Subcutaneous adipose tissue (tissue), 4 donors: ENCODE data around the gene SAAL1. TPM values are rescaled to one million over a fixed set of nuclear protein-coding genes. Genes with fewer than 3 reads are reported as not detected.

Experiments used
- CTCF ChIP-seq: fragments of 450-650 bp; IDR thresholded peaks from one replicate; pipeline ENCODE4 v1.5.1; 2016; ENCODE audit warnings: low read depth, mild to moderate bottlenecking, control low read depth, antibody characterized with exemption, moderate library complexity
- total RNA-seq, 4 donors: library from RNA; depleted of rRNA; stranded (reverse); fragments of >200 nt; gene quantifications; one replicate each; pipeline ENCODE4 v1.1.0, GENCODE V29; 2016

The SAAL1 gene
- total RNA-seq, 4 donors from 2014 or later: 10.8 to 15.6 (median 13.3) TPM

GRCh38 chr11:18078909-18079308 is 27.0 kb downstream of the SAAL1 start:
- TF ChIP-seq CTCF: no peak

- TF ChIP-seq CTCF: no peak
Observed at GRCh38 chr11:18075444-18075843, 30.4 kb downstream of the SAAL1 start.

- TF ChIP-seq CTCF: no peak
Observed at GRCh38 chr11:18071098-18071705, 34.7 kb downstream of the SAAL1 start.

GRCh38 chr11:18067372-18067771 is 38.5 kb downstream of the SAAL1 start:
- no peak for TF ChIP-seq CTCF

- TF ChIP-seq CTCF: no peak
Observed at GRCh38 chr11:18066626-18067025, 39.3 kb downstream of the SAAL1 start.

GRCh38 chr11:18065572-18065971 is 40.3 kb downstream of the SAAL1 start:
- no peak for TF ChIP-seq CTCF

- TF ChIP-seq CTCF: no peak
Observed at GRCh38 chr11:18064450-18065054, 41.3 kb downstream of the SAAL1 start.
